ENCODE data around the gene ADGRA1.

GRCh38 chr10:133161486-133162109, 73.9 kb downstream of the ADGRA1 start:
- TF ChIP-seq CTCF (IDR thresholded peaks at IDR 0.05): no peak
- TF ChIP-seq POLR2AphosphoS5 (IDR thresholded peaks at IDR 0.05): no peak
- TF ChIP-seq POLR2A (IDR thresholded peaks at IDR 0.05): no peak

All from prostate gland (tissue), 2 donors.